H1 (cell line): Measurements from ENCODE around the gene TSFM. TPM values are rescaled to one million over a fixed set of nuclear protein-coding genes. Genes with fewer than 3 reads are reported as not detected.

Experiments
- E2F6 ChIP-seq: IDR thresholded peaks from 2 replicates; pipeline ENCODE4 v1.6.1; 2012; ENCODE audit warnings: inconsistent platforms
- GTF2F1 ChIP-seq: IDR thresholded peaks from 2 replicates; pipeline ENCODE4 v1.6.1; 2012; ENCODE audit warnings: low read depth, low read length, improper control_type of control experiment, borderline replicate concordance
- JUND ChIP-seq: IDR thresholded peaks from 2 replicates; pipeline ENCODE4 v1.6.1; 2011; ENCODE audit warnings: mild to moderate bottlenecking, improper control_type of control experiment, low read length
- TAF1 ChIP-seq: IDR thresholded peaks from 2 replicates; pipeline ENCODE4 v1.6.1; 2011; ENCODE audit warnings: mild to moderate bottlenecking, low read depth, low read length
- polyA plus RNA-seq, 7 experiments: library from polyadenylated mRNA; depleted of rRNA in 3 of 7; stranded (reverse) in 5 of 7; unstranded in 2 of 7; fragments of >200 nt in 5 of 7; fragments of 200-250 nt in 2 of 7; gene quantifications; 1 replicate in 5 of 7; 2 replicates in 1 of 7; 4 replicates in 1 of 7; pipeline versions ENCODE4 v1.2.1 to v1.2.3, GENCODE V29; 2011 to 2013; ENCODE audit warnings: missing spikeins in 2 of 7, mixed read lengths in 2 of 7
- total RNA-seq: library from RNA; stranded (reverse); fragmentation: NEBNext Ultra II Directional; extraction: Animal tissue kit (Norgen Biotek cat#: 25700); gene quantifications from 2 replicates; pipeline ENCODE4 v1.2.1, GENCODE V29; 2021
- TF ChIP-seq, protein P1 (sequence below): fragments of 300-600 bp; sonication (generic); IDR thresholded peaks from 2 replicates; pipeline ENCODE4 v1.7.1; 2012; ENCODE audit warnings: low read length, moderate library complexity, mild to moderate bottlenecking, inconsistent platforms; ENCODE audit not compliant: insufficient replicate concordance

Gene TSFM
- total and polyA plus RNA-seq, 2 of the 8 experiments (the other 6 are each of a cell fraction or from before 2014, with no cell fraction given), result 17.4 to 49.8 TPM

GRCh38 chr12:57816001-57816854 is 33.6 kb downstream of the TSFM start (continued):
- TF ChIP-seq, protein P1, sequence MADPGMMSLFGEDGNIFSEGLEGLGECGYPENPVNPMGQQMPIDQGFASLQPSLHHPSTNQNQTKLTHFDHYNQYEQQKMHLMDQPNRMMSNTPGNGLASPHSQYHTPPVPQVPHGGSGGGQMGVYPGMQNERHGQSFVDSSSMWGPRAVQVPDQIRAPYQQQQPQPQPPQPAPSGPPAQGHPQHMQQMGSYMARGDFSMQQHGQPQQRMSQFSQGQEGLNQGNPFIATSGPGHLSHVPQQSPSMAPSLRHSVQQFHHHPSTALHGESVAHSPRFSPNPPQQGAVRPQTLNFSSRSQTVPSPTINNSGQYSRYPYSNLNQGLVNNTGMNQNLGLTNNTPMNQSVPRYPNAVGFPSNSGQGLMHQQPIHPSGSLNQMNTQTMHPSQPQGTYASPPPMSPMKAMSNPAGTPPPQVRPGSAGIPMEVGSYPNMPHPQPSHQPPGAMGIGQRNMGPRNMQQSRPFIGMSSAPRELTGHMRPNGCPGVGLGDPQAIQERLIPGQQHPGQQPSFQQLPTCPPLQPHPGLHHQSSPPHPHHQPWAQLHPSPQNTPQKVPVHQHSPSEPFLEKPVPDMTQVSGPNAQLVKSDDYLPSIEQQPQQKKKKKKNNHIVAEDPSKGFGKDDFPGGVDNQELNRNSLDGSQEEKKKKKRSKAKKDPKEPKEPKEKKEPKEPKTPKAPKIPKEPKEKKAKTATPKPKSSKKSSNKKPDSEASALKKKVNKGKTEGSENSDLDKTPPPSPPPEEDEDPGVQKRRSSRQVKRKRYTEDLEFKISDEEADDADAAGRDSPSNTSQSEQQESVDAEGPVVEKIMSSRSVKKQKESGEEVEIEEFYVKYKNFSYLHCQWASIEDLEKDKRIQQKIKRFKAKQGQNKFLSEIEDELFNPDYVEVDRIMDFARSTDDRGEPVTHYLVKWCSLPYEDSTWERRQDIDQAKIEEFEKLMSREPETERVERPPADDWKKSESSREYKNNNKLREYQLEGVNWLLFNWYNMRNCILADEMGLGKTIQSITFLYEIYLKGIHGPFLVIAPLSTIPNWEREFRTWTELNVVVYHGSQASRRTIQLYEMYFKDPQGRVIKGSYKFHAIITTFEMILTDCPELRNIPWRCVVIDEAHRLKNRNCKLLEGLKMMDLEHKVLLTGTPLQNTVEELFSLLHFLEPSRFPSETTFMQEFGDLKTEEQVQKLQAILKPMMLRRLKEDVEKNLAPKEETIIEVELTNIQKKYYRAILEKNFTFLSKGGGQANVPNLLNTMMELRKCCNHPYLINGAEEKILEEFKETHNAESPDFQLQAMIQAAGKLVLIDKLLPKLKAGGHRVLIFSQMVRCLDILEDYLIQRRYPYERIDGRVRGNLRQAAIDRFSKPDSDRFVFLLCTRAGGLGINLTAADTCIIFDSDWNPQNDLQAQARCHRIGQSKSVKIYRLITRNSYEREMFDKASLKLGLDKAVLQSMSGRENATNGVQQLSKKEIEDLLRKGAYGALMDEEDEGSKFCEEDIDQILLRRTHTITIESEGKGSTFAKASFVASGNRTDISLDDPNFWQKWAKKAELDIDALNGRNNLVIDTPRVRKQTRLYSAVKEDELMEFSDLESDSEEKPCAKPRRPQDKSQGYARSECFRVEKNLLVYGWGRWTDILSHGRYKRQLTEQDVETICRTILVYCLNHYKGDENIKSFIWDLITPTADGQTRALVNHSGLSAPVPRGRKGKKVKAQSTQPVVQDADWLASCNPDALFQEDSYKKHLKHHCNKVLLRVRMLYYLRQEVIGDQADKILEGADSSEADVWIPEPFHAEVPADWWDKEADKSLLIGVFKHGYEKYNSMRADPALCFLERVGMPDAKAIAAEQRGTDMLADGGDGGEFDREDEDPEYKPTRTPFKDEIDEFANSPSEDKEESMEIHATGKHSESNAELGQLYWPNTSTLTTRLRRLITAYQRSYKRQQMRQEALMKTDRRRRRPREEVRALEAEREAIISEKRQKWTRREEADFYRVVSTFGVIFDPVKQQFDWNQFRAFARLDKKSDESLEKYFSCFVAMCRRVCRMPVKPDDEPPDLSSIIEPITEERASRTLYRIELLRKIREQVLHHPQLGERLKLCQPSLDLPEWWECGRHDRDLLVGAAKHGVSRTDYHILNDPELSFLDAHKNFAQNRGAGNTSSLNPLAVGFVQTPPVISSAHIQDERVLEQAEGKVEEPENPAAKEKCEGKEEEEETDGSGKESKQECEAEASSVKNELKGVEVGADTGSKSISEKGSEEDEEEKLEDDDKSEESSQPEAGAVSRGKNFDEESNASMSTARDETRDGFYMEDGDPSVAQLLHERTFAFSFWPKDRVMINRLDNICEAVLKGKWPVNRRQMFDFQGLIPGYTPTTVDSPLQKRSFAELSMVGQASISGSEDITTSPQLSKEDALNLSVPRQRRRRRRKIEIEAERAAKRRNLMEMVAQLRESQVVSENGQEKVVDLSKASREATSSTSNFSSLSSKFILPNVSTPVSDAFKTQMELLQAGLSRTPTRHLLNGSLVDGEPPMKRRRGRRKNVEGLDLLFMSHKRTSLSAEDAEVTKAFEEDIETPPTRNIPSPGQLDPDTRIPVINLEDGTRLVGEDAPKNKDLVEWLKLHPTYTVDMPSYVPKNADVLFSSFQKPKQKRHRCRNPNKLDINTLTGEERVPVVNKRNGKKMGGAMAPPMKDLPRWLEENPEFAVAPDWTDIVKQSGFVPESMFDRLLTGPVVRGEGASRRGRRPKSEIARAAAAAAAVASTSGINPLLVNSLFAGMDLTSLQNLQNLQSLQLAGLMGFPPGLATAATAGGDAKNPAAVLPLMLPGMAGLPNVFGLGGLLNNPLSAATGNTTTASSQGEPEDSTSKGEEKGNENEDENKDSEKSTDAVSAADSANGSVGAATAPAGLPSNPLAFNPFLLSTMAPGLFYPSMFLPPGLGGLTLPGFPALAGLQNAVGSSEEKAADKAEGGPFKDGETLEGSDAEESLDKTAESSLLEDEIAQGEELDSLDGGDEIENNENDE, result no peak
- no peak for TF ChIP-seq GTF2F1
- TF ChIP-seq JUND, result no peak
- no peak for TF ChIP-seq E2F6
- no peak for TF ChIP-seq TAF1
- TF ChIP-seq, all 59 proteins: peak for 0
